T-helper 22 cell (primary cell): ENCODE measurements around the gene KIF2C.
"Not testable (repeated sequence)": the region's sequence is repeated elsewhere in the genome, so short reads cannot be mapped to it uniquely, and the experiment has no call there.

Experiments
- DNase-seq: peaks from one replicate; pipeline ENCODE4 v3.0.0-alpha.2; 2020; ENCODE audit warnings: low read depth

KIF2C gene

GRCh38 chr1:44739307-44740178 lies at the start of gene KIF2C:
TSS of gene KIF2C (plus strand) at chr1:44739837. CDS start at chr1:44739933, 96 bp downstream.
- DNase-seq: peak; percentile 92

- DNase-seq: no peak
Measured at GRCh38 chr1:44693159-44693558, 46.5 kb upstream of the KIF2C start.

GRCh38 chr1:44693900-44694299 lies 45.7 kb upstream of the KIF2C start:
- no peak for DNase-seq

- DNase-seq: no peak
Measured at GRCh38 chr1:44694863-44695478, 44.7 kb upstream of the KIF2C start.

GRCh38 chr1:44695671-44696070 lies 44.0 kb upstream of the KIF2C start:
- DNase-seq: no peak

- DNase-seq: no peak
Measured at GRCh38 chr1:44696101-44696500, 43.5 kb upstream of the KIF2C start.

GRCh38 chr1:44696789-44697345 lies 42.8 kb upstream of the KIF2C start:
- no peak for DNase-seq

GRCh38 chr1:44698138-44698537 lies 41.5 kb upstream of the KIF2C start:
- DNase-seq: no peak

- not testable (repeated sequence) for DNase-seq
Measured at GRCh38 chr1:44699375-44699774, 40.3 kb upstream of the KIF2C start.

- DNase-seq: no peak
Measured at GRCh38 chr1:44700573-44700972, 39.1 kb upstream of the KIF2C start.

GRCh38 chr1:44701141-44701573 lies 38.5 kb upstream of the KIF2C start:
- no peak for DNase-seq

GRCh38 chr1:44705470-44705869 lies 34.2 kb upstream of the KIF2C start:
- no peak for DNase-seq

- no peak for DNase-seq
Measured at GRCh38 chr1:44705938-44706337, 33.7 kb upstream of the KIF2C start.

GRCh38 chr1:44707112-44707881 lies 32.3 kb upstream of the KIF2C start:
- no peak for DNase-seq

- DNase-seq: no peak
Measured at GRCh38 chr1:44707959-44708831, 31.4 kb upstream of the KIF2C start.

GRCh38 chr1:44713321-44713781 lies 26.3 kb upstream of the KIF2C start:
- no peak for DNase-seq

GRCh38 chr1:44714532-44714931 lies 25.1 kb upstream of the KIF2C start:
- DNase-seq: no peak

GRCh38 chr1:44714944-44715571 lies 24.6 kb upstream of the KIF2C start:
- DNase-seq: peak; percentile 40

GRCh38 chr1:44717156-44717555 lies 22.5 kb upstream of the KIF2C start:
- no peak for DNase-seq

- no peak for DNase-seq
Measured at GRCh38 chr1:44717653-44718052, 22.0 kb upstream of the KIF2C start.

- no peak for DNase-seq
Measured at GRCh38 chr1:44718091-44718490, 21.5 kb upstream of the KIF2C start.
